ENCODE measurements around the gene MMP8.
"Not testable (repeated sequence)": the region's sequence is repeated elsewhere in the genome, so short reads cannot be mapped to it uniquely, and the experiment has no call there.

Gene MMP8, protein sequence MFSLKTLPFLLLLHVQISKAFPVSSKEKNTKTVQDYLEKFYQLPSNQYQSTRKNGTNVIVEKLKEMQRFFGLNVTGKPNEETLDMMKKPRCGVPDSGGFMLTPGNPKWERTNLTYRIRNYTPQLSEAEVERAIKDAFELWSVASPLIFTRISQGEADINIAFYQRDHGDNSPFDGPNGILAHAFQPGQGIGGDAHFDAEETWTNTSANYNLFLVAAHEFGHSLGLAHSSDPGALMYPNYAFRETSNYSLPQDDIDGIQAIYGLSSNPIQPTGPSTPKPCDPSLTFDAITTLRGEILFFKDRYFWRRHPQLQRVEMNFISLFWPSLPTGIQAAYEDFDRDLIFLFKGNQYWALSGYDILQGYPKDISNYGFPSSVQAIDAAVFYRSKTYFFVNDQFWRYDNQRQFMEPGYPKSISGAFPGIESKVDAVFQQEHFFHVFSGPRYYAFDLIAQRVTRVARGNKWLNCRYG

GRCh38 chr11:102724904-102725500 is at the start of gene MMP8:
Gene MMP8, minus strand, starts transcription at chr11:102724954. Its CDS starts 99 bp downstream, at chr11:102724855.
- no peak for DNase-seq

DNA sequence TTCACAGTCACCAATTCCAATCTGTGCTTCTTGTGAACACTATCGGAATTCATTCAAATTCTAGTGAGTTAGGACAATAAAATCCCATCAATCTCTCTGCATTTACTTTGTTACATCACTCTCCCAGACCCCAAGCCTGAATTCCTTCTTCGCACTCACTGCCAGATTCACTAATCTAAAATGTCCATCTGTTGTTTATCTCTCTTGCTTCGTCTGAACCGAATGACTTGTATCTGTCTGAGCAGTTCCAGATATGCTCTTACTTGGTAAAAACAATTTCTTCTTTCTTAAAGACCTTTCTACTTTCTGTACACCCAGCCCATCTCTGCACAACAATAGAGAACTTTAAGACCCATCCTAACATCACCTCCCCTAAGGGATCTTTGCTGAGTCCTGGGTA is 48.6 kb upstream of the MMP8 start:
- DNase-seq: no peak

GRCh38 chr11:102771351-102771750 is 46.6 kb upstream of the MMP8 start:
- DNase-seq: no peak

DNA sequence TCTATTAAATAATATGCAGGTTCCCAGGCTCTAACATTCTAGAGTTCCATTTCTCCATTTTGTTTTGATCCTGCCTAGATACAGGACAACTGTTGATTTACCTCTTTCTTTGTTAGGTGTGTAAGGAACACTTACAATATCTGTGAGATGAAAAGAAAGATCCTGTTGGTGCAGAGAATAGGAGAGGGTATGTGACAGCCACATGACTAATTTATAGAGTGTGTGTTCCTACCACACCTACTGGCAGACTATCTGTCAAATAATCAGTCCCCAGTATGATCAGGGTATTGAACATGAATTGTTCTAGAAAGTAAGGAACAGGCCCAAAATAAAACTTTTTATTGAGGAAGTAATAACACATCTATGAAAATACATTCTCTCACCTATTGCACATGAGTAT is 45.4 kb upstream of the MMP8 start:
- no peak for DNase-seq

DNA sequence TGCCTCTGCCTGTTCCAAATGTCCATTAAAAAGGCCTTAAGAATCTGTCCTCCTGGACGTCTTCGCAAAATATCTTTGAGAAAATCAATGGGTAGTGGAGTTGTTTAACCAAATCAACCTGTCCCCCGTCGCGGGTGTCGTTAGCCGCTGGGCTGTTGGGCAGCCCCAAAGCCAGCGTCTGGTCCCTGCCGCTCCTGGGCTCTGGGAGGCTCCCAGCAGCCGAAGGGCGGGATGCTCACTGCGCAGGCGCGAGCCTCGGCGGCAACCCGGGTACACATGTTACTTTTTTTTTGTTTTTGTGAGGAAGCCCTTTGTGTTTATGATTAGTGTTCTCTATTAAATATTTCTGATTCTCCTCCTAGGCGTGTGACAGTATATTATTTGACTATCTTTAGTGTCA is 43.0 kb upstream of the MMP8 start:
- no peak for DNase-seq

DNA sequence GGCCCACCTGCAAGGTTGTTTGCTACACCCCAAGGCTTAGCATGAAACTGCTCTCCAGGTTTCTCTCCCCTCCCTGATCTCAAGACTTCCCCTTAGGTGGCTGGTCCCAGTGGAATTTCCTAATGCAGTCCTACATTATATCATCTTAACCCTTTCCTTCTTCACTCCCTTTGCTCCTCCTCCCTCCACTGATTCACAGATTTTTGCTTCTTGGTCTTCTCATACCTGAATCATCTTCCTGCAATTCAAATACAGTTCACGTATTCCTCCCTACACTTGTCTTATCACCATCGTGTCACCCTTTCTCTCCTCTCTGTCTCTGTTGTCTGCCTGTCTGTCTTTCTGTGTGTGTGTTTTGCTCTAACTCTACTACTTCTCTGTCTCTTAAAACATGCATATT is 38.7 kb upstream of the MMP8 start:
- no peak for DNase-seq

DNA sequence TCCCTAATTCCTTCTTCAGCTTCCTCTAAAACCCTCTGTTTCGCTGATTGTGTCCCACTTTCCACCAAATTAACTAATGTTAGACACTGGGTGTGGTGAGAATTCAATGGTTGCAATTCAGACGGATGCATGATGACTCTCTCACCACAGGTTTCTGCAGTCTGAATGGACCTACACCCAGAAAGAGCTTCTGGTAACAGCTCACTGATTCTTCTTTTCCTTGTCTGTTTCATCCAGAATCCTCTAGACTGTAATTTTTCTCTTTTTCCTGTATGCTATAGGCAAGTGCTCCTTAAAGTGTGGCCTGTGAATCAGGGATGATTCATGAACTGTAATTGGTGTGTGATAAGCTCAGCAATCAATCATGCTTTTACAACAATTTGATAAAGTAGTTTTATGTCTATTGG is 37.6 kb upstream of the MMP8 start:
- DNase-seq: no peak

DNA sequence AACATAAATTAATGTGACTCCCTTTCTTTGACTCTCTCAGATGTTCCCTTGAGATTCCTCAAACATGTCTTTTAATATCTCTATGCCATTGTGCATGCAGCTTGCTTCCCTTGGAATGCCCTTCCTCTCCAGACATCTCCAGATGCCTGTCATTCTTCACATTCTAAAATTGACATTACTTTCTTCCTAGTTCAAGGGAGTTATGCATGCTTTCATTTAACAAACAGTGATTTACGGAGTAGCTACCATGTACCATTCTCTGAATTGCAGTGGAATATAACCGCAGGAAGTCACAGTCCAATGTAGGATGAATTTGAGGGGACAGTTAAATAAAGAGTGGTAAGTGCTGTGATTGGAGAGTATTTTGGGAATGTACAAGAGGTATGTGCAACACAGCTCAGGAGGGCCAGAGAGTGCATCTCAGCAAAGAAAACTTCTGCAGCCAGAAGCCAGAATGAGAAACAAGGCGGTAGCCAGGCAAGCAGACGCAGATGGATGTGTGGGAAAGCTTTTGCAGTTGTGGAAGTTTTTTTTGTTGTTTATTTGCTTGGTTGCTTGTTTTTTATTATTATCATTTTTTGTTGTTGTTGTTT is 37.0 kb upstream of the MMP8 start:
- no peak for DNase-seq

DNA sequence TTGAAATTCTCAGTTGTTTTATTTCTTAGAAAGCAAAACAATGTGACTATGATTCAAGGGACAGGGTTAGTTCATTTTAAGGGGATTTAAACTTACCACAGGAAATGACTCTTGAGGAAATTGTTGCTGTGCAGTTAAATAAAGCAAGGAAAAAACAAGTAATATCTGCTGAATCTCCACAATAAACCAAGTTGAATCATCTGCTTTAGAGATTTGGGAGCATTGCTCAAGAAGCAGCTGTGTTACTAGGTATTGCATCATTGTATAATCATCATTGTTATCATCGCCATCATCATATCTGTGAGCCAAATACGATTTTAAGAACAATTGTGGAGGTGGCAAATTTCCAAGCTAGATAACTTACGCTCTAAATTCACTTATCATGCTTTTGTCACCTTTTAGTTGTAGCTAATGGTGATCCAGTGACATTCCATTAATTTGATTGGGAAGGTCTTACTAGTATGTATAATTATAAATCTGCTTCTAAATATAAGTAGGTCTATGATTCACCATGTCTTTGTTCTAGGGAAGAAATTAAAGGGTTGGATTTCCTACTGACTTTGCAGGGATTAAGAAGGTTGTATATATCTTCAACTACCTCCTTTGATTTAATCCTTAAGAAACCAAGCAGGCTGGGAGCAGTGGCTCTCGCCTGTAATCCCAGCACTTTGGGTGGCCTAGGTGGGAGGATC is 35.7 kb upstream of the MMP8 start:
- DNase-seq: no peak

GRCh38 chr11:102757823-102758549 is 33.2 kb upstream of the MMP8 start:
- no peak for DNase-seq

GRCh38 chr11:102753267-102753666 is 28.5 kb upstream of the MMP8 start:
- no peak for DNase-seq

DNA sequence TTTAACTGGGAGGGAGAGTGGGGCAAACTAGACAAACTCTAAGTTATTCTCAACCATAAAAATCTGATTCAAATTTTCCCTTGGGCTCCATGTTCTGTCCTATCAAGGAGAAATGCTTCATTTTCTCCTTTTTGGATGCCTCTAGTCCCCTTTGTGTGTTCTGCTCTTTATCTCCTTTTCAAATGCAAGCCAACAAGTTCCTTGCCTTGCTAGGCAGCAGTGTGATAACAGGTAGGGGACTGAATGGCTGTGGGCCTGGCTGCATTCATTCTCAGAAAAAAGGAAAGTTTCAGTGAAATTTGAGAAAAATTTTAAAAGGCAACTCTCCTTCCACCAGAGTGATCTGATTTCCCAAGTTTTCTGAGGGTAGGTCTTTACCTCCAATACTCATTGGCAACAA is 26.9 kb upstream of the MMP8 start:
- no peak for DNase-seq

- DNase-seq: no peak
These were observed 24.5 kb upstream of the MMP8 start for GRCh38 chr11:102749101-102749722.

DNA sequence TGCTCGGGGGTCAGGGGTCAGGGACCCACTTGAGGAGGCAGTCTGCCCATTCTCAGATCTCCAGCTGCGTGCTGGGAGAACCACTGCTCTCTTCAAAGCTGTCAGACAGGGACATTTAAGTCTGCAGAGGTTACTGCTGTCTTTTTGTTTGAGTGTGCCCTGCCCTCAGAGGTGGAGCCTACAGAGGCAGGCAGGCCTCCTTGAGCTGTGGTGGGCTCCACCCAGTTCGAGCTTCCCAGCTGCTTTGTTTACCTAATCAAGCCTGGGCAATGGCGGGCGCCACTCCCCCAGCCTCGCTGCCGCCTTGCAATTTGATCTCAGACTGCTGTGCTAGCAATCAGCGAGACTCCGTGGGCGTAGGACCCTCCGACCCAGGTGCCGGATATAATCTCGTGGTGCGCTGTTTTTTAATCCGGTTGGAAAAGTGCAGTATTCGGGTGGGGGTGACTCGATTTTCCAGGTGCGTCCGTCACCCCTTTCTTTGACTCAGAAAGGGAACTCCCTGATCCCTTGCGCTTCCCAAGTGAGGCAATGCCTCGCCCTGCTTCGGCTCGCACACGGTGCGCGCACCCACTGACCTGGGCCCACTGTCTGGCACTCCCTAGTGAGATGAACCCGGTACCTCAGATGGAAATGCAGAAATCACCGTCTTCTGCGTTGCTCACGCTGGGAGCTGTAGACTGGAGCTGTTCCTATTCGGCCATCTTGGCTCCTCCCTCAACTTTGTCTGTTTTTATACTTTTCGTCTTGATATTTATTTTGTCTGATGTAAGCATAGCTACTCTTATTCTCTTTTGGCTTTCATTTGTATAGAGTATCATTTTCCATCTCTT is 22.2 kb upstream of the MMP8 start:
- DNase-seq: not testable (repeated sequence)

DNA sequence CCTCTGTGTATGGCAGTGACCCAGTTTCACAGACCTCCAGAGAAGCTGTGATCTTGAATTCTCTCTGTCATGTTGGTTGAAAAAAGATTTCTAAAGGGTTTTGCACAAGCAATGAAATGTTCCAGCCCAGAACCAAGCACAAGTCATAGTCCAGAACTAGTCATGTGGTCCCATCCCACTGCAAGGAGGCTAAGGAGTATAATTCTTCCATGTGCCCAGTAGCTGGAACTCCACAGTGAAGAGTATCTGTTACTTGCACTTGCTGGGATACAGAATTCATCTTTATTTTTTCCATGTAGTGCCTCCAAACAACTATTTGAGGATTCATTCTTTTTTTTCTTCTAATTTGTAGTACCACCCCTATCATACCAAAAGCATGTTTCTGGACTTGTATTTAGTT is 9.9 kb upstream of the MMP8 start:
- DNase-seq: no peak

- peak in 1 of 2 donors; percentile 12 for DNase-seq
These were observed 8.6 kb upstream of the MMP8 start for GRCh38 chr11:102733232-102733875.

DNA sequence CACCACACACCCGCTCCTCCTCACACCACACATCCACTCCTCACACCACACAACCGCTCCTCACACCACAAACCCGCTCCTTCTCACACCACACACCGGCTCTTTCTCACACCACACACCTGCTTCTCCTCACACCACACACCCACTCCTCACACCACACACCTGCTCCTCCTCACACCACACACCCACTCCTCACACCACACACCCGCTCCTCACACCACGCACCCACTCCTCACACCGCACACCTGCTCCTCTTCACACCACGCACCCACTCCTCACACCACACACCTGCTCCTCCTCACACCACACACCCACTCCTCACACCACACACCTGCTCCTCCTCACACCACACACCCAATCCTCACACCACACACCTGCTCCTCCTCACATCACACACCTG is 6.2 kb upstream of the MMP8 start:
- DNase-seq: not testable (repeated sequence)

DNA sequence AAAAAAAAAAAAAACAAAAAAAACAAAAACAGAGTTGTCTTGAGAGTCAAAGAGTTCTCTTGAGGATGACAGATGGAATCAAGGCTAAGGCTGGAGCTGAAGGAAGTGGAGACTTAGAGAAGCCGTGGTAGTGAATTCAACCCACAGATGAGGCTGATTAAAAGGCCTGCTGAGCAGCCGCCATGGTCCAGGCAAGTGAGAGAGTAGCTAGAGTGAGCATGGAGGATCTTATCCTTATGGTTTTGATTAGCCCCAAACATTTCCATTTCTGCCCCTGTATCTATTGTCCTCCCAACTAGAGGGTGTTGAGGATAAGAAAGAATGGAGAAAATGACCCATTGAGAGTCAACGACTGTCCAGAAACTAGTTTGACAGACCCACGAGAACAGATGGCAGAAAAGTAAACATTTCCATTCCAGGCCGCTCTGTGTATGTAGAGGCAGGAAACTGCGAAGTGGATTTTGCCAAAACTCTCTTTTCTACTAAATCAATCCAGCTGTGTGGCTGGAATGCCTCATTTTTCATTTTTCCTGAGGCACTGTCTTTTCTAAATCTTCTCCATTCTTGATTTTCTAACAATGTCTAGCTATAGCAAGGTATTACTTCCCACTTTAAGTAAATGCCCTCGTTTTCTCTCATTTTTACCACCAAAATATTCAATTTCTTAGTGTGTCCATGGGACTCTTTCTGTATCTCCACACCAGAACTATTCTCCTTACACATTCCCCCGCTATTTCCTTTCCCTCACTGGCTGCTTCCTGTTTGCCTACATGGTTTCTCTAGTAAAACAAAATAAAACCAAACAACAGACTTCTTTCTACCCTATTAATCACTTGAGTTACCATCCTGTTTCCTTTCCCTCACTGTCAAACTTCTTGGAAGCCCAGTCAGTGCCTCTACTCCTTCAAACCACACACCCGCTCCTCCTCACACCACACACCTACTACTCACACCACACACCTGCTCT is 5.4 kb upstream of the MMP8 start:
- no peak for DNase-seq

DNA sequence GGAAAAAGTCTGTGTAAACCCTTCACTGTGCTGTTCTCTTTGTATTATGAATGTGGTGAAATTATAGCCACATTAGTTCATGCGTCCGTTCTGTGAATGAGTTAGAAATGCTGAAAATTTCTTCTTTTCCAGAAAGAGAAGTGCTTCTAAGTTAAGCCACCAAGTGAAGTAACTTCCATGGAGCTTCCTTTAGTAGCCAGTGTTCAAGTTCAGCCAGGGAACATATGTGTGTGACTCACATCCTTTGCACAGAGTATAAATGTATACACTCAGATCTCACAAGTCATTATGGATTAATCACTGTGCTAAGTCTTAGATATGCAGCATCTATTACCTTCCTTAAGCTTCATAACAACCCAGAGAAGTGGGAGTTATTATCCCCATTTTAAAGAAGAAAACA is 3.1 kb upstream of the MMP8 start:
- no peak for DNase-seq

DNA sequence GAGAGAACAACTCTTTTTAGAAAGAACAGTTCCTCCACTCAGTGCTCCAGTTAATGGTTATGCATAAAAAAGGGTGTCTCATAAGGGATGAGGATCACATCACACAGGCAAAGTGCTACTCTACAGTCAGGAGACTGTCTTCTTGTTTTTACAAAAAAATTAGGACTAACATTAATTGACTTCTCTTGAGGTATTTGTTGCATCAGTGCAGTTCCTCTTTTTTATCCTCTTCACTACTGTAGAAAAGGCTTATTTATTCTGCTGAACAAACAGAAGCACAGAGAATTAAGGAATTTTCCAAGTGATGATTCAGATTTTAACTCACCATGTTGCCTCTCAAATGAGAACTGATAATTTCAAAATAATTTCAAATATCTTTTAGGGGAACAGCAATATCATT is 1.9 kb downstream of the MMP8 start:
- no peak for DNase-seq

Measured in activated CD4-positive, alpha-beta T cell treated with anti-CD3 and anti-CD28 coated beads for 4 hours (primary cell).